Measurements from ENCODE around the gene RNASE1.

RNASE1 gene

DNA sequence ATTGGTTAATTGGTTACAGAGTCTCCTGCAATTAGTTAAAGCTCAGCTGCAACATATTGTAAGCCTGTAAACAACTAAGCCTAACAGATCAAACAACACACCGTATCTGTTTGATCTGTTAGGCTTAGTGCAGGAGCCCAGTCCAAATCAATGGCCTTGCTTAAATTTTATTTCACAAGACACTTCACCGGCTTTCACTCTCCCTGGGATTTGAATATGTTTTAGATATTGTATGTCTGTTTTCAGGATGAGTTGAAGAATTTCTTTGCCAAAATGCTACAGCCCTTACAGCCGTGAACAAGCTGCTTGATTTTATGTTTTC lies 5.5 kb upstream of the RNASE1 start:
- no peak for DNase-seq (ENCODE audit: low read depth in 3 of 3, low spot score in 1 of 3)

DNA sequence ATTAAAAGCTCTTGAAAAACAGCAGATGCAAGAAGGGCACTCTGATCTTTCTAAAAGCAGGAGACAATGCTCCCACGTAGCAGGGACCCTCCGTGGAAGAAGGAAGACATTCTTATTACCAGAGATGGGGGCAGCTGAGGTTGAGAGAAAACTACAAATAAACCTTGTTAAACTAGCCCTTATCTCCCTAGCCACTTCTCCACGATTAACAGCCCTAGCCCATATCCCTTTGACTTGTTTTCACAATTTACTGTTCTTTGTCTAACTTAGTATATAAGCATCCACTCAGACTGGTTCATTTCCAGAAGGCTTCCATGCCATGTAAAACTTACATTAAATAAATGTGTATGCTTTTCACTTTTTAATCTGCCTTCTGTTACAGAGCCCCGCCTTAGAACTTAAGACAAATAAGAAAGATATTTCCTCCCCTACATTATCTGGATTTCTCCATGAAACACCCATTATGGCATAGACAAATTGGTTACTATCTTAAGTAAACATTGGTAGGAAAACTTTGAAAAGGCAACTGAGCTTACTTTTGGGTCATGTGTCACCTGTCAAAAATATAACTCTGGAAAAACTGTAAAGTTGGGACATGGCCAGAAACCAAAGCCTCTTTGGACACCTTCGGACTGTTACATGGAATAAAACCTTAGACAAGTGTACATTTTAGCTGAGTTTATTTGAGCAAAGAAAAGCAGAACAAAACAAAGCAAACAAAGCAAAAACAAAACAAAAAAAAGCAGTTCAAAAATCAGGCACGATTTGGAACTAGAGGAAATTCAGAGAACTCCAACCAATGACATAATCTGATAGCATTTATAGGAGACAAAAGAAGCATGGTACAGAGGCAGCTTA lies 4.9 kb upstream of the RNASE1 start:
- DNase-seq (ENCODE audit: low read depth in 3 of 3, low spot score in 1 of 3), result no peak

DNA sequence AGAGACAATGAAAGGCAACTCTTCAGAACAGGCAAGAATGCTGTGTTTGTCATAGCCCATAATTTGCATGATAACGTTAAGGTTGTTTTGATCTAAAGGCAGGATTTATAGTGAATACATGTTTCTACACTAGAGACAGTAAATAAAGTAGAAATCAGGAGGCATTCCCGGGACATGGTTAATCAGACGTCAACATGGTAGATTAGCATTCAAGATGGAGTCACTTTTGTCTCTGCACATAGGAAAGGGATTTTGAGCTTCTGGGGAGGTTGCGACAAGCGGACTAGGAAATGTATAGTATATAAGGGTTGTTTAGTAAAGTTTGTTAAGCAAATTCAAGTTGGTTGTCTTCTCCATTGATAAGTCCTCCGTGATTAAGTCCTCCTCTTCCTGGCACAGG lies 2.8 kb upstream of the RNASE1 start:
- no peak for DNase-seq (ENCODE audit: low read depth in 3 of 3, low spot score in 1 of 3)

DNA sequence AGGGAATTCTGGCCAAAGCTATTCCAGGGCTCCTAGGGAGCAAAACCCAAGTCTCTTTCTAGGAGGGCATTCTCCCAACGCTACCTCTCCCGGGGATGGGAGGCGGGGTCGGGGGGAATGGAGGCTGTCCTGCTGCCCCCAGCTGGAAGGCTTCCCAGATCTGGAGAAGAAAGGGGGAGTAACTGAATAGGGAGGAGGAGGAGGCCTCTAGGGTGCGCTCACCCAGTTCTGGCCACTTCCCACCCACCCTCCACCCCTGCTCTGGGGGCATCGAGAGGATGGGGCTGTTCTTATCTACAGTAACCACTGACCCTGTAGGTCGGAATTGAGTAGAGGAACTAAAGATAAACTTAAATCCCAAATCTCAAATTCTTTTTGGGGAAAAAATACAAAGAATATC lies 579 bp upstream of the RNASE1 start:
- DNase-seq (ENCODE audit: low read depth in 3 of 3, low spot score in 1 of 3), result no peak

DNA sequence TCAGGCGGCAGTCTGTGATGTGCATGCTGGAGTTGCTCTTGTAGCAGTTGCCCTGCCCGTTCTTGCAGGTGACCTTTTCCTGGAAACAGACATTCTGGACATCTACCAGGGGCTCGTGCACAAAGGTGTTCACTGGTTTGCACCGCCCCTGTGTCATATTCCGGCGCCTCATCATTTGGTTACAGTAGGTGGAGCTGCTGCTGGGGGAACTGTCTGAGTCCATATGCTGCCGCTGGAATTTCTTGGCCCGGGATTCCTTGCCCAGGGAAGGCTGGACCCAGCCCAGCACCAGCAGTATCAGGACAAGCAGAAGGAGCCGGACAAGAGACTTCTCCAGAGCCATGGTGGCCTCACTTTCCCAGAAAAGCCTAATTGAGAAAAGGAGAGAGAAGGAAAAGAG lies 918 bp downstream of the RNASE1 start:
- no peak for DNase-seq (ENCODE audit: low read depth in 3 of 3, low spot score in 1 of 3)

DNA sequence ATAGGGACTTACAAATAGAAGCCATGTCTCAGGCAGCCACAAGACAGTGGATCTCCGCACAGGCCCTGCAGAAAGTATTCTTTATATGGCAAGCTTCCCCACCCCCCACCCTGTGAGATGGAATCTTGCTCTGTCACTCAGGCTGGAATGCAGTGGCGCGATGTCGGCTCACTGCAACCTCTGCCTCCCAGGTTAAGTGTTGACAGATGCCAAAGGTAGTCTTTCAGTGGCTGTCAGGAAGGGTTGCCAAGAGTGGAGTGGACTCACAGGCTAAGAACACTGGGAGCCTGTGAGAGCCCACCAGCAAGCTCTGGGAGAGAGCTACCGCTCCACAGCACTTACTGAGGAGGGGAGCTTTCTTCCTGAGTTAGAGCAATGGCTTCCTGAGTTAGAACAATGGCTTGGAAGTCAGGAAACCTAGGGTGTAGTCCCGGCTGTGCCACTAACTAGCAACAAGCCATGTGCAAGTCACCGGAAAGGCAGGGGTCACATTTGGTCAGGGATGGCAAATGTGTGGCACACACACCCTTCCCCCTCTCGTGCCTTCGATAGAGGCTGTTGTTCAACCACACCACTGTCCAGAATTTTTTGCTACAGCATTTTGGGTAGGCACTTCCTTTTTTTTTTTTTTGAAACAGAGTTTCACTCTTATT lies 2.6 kb downstream of the RNASE1 start:
- DNase-seq (ENCODE audit: low read depth in 3 of 3, low spot score in 1 of 3), result no peak

DNA sequence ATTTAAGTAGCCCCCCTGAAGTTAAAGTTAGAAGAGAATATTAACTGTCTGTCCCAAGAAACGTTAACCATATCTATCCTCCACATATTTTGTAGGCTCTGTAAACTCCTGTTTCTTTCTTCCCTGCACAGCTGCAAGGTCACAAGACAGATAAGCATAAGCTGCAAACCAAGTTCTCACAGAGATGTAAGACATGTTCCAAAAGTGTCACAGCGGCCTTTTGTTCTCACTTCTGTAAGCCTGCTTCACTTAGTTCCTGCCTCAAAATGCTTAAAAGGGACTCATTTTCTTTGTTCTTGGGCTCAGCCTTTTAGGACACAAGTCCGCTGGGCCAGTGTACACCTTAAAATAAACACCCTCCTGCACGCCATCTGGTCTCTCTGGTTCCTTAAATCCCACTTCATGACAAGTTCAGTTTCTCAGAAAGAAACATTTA lies 3.2 kb downstream of the RNASE1 start:
- DNase-seq (ENCODE audit: low read depth in 3 of 3, low spot score in 1 of 3), result no peak

DNA sequence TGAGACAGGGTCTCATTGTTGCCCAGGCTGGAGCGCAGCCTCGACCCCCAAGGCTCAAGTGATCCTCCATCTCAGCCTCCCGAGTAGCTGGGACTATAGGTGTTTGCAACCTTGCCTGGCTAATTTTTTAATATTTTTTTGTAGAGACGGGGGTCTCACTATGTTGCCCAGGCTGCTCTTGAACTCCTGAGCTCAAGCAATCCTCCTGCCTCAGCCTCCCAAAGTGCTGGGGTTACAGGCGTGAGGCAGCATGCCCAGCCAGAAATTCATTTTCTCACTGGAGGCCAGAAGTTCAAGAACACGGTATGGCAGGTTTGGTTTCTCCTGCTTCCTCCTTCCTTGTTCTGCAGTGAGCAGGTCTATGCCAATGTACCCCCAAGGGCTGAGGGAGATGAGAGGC lies 3.7 kb downstream of the RNASE1 start:
- no peak for DNase-seq (ENCODE audit: low read depth in 3 of 3, low spot score in 1 of 3)

DNA sequence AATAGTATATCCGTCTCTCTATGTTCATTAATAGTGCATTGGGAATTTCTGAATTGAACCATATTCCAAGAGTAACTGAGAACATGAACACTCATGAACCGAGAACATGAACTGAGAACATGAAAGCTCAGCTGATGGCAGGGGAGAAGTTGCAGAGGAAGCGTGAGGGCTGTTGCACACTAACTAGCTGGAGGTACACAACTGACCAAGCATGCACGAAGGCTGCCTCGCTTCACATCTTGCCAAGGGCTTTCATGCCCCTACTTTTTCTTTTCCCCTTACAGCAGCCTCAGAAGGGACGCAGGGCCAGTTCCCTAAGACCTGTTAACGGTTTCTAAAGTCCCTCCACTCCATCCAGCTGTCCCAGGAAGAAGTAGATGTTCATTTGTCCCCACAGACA lies 4.3 kb downstream of the RNASE1 start:
- no peak for DNase-seq (ENCODE audit: low read depth in 3 of 3, low spot score in 1 of 3)

DNA sequence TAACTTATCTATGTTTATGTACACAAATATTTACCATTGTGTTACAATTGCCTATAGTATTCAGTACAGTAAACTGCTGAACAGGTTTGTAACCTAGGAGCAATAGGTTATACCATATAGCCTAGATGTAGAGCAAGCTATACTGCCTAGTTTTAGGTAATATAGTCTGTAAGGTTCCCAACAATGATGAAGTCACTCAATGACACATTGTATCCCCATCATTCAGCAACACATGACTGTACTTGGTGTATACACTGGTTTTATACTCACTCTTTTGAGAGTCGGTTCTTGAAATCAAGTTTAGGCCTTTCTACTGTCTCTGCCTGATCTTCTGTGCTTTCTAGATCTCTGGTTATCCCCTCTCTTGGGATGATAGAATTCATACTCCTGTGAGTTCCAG lies 5.5 kb downstream of the RNASE1 start:
- DNase-seq (ENCODE audit: low read depth in 3 of 3, low spot score in 1 of 3), result no peak

DNA sequence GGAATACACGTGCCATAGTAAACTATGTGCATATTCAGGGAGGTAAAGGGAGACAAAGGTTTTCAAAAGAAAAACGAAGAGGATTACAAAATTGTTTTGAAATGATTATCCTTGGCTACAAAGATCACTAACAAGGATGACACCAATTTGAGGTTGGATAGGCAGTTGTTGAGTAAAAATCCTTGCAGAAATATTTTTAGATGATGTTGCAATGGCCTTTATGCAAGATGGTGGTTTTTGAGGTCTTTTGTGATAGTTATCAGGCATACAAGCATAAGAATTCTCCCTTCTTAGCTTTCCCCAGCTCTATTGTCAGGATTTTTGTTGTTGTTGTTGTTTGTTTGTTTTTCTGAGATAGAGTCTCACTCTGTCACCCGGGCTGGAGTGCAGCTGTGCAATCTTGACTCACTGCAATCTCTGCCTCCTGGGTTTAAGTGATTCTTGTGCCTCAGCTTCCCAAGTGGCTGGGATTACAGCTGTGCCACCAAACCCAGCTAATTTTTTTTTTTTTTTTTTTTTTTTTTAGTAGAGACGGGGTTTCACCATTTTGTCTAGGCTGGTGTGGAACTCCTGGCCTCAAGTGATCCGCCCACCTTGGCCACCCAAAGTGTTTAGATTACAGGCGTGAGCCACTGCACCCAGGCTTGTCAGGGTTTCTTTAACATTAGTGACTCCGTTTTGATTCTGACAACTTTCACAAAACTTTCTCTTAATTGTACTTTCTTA lies 7.8 kb downstream of the RNASE1 start:
- no peak for DNase-seq (ENCODE audit: low read depth in 3 of 3, low spot score in 1 of 3)

DNA sequence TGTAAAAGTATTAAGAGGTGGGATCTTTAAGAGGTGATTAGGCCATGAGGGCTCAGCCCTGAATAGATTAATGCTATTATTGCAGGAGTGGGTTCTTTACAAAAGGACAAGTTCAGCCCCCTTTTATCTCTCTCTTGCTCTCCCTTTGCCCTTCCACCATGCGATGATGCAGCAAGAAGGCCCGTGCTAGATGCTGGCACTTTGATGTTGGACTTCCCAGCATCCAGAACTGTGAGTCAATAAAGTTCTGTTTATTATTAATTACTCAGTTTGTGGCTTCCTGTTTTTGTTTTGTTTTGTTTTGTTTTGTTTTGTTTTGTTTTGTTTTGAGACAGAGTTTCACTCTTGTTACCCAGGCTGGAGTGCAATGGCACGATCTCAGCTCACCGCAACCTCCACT lies 10.1 kb downstream of the RNASE1 start:
- DNase-seq (ENCODE audit: low read depth in 3 of 3, low spot score in 1 of 3), result no peak

DNA sequence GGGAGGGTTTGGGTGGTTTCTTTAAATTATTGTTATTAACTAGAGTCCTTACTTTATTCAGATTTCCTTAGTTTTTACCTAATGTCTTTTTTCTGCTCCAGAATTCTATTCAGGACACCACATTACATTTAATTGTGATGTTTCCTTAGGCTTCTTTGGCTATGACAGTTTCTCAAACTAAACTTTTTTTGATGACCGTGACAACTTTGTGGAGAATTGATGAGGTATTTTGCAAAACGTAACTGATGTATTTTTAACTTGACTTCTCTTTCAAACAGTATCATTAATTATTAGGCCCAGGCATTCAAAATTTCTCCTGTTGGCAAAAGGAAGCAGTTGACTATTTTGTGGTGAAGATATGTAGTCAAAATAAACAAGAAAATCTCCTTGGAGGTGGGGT lies 11.0 kb downstream of the RNASE1 start:
- DNase-seq (ENCODE audit: low read depth in 3 of 3, low spot score in 1 of 3), result no peak

DNA sequence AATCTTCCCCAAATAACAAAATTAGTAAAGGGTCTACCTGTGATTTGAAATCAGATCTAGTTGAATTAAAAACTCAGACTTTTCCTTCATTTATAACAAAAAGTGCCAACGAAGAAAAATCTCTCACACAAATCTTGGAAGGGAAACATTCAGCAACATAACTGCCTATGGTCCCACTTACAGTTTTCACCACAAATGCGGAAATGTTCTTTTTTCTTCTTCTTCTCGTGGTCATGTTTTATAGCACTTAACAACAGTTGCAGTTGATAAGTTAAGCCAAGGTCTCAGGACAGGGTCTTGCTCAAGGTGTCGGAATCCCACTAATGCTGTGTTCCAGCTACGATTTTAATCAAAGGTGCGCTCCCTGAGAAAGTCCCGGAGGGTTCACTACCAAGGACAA lies 11.5 kb downstream of the RNASE1 start:
- no peak for DNase-seq (ENCODE audit: low read depth in 3 of 3, low spot score in 1 of 3)

DNA sequence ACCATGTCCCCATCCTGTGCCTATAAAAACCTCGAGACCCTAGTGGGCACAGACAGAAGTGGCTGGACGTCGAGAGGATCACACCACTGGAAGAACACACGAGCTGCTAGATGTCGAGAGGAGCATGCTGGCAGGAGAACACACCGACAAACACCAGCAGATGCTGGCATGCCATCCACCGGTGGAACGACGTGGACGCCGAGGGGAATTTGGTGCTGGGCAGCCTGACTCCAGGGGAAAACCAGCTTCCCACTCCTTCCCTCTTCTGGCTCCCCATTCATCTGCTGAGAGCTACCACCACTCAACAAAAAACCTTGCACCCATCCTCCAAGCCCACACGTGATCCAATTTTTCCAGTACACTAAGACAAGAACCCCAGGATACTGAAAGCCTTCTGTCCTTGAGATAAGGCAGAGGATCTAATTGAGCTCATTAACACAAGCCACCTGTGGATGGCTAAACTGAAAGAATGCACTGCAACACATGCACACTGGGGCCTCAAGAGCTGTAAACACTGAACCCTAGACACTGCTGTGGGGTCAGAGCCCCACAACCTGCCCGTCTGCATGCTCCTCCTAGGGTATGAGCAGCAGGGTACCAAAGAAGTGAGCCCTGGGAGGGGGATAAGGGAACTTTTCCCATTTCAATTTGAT lies 12.1 kb downstream of the RNASE1 start:
- DNase-seq (ENCODE audit: low read depth in 3 of 3, low spot score in 1 of 3), result no peak

DNA sequence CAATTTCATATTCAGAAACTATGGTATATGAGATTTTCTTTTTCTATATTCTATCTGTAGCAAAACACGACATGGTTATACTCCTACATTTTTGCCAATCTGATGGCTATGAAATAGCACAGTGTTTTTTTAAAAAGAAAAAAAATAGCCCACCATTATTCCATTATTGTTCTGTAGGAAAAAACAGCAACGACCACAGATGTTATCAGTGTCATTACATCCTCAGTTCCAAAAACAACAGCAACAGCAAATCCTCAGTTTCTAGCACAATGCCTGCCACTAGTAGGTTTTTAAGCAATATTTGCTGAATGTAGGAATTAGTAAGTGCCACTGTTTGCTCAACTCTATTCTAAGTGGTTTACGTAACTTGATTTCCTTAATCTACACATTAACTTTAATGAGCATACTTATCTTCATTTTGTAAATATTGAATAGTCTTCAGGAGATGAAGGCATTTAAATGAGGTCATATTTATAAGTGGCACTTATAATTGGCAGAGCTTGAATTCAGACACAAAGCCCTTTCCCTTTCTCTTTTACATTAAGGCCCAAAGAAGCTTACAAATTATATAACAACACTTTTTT lies 13.3 kb downstream of the RNASE1 start:
- no peak for DNase-seq (ENCODE audit: low read depth in 3 of 3, low spot score in 1 of 3)

DNA sequence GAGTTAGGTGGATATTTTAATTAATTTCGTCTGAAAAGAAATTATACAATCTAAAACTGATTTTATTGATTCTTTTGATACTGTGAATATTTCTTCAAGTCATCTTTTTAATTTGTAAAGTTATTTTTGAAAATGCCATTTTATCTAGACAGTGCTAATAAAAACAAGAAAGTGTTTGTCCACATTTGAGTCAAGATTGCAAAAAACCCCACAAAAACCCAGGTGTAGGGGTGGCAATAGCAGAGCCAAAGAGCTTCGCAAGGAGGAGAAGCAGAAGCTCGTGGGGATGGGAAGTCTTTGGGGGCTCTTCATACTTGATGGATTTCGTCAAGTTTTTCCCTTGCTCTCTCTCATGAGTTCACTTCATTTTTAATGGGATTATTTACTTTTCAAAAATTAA lies 15.6 kb downstream of the RNASE1 start:
- DNase-seq (ENCODE audit: low read depth in 3 of 3, low spot score in 1 of 3), result no peak

DNA sequence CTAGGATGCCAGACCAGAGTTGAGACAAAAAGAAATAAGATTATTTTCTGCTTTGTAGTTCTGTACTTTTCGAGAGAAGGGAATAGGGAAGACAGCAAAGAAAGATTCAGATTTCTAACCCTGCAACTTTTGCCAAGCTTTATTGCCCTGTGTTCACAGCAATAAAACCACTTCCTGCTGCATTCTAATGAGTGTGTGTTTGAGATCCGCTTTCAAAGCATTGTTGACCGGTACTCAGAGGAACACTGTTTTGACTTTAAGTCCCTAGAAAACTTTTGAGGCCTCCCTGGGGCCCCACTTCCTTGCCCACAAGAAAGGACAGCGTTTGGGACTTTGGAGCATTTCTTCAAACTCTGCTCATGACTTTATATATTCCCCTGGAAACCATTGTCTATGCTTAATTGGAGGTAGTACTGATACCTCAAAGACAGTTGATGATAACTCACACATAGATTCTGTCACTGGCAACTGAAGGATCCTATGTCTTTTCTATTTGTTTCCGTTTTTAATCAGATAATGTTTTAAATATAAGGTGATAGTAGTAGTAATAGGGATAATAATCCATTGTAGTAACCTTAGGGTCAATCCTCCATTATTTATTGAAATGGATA lies 20.3 kb downstream of the RNASE1 start:
- DNase-seq (ENCODE audit: low read depth in 3 of 3, low spot score in 1 of 3), result no peak

DNA sequence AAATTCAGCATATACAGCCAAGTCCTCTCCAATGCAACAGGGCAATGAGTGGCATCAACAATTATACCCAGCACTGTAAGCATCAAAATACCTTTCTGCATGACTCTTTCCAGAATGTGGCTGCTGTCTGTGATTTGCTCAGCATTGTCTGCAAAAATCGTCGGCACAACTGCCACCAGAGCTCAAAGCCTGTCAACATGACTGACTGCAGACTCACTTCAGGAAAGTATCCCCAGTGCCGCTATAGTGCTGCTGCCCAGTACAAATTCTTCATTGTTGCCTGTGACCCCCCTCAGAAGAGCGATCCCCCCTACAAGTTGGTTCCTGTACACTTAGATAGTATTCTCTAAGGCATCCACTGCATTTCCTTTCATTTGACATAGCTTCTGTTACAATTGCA lies 20.8 kb downstream of the RNASE1 start:
- DNase-seq (ENCODE audit: low read depth in 3 of 3, low spot score in 1 of 3), result no peak

DNA sequence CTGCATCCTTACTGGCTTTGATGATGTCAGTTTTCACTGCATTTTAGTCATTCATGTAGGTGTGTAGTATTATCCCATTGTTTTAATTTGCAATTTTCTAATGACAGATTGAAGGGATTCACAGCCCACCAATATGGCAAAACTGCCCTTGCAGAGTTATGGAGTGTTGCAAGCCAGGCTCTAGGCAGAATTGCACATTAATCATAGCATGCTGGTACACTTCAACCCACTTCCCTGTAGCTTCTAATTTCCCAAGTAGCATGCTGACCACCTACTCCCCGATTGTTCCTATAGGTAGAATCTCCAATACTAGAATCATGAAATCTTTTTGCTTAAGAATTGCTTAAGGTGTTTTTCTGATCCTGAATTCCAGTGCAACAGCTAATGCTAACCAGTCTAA lies 26.7 kb downstream of the RNASE1 start:
- DNase-seq (ENCODE audit: low read depth in 3 of 3, low spot score in 1 of 3), result no peak

DNA sequence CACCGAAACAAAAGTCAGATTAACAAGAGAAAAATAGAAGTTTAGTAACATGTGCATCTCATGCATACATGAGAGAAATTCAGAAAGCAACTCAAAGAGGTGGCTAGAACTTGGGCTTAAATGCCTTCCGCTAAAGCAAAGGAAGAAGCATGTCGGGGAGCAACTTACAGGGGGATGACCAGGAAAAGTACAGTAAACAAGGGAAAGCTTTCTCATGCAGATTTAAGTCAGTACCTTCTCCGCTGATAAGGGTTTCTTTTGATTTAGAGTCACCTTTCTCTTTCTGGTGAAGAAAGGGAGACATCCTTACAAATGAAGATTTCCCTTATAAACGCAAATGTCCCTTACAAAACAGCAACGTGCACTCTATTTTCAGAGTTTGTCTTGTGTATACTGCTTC lies 27.6 kb downstream of the RNASE1 start:
- DNase-seq (ENCODE audit: low read depth in 3 of 3, low spot score in 1 of 3), result no peak

All from stimulated activated CD4-positive, alpha-beta T cell treated with anti-CD3 and anti-CD28 coated beads, TNF-alpha, amount 100 ng/mL, for 1 hour (primary cell).